WTC11 (cell line): Measurements from ENCODE around the gene PPP6R1. TPM values are rescaled to one million over a fixed set of nuclear protein-coding genes. Genes with fewer than 3 reads are reported as not detected.

Experiments used
- ATAC-seq: fragments of 200-7000 bp; cut with Tn5 transposase; 2 replicates; pipeline ENCODE4 v1.10.0; 2021; ENCODE audit warnings: mild to moderate bottlenecking, moderate library complexity
- CTCF ChIA-PET: fragments of 300-600 bp; sonication (Branson Sonifier 250); formaldehyde crosslinking; loops from one replicate; lab custom pipeline; 2021; ENCODE audit warnings: antibody characterized with exemption; lab: Charles Lee
- POLR2A ChIA-PET: fragments of 350-600 bp; sonication (Branson Sonifier 250); formaldehyde crosslinking; loops from one replicate; lab custom pipeline; 2021; ENCODE audit warnings: antibody characterized with exemption; lab: Charles Lee
- DNase-seq: peaks from one replicate; pipeline ENCODE4 v3.0.0; 2021; ENCODE audit warnings: low spot score
- H3K27ac Mint-ChIP-seq: 2 replicates; pipeline ENCODE4 v1.8.0; 2021; ENCODE audit warnings: mixed read lengths
- H3K27me3 Mint-ChIP-seq: 2 replicates; pipeline ENCODE4 v1.8.0; 2021; ENCODE audit warnings: low read depth, mild to moderate bottlenecking, moderate library complexity, mixed read lengths
- H3K36me3 Mint-ChIP-seq: 2 replicates; pipeline ENCODE4 v1.8.0; 2021; ENCODE audit warnings: mixed read lengths
- H3K4me1 Mint-ChIP-seq: 2 replicates; pipeline ENCODE4 v1.8.0; 2022; ENCODE audit warnings: mixed read lengths
- H3K4me3 Mint-ChIP-seq: 2 replicates; pipeline ENCODE4 v1.8.0; 2021; ENCODE audit warnings: mild to moderate bottlenecking, moderate library complexity, mixed read lengths
- H3K9me3 Mint-ChIP-seq: 2 replicates; pipeline ENCODE4 v1.8.0; 2021; ENCODE audit warnings: mixed read lengths
- ATF3 ChIP-seq: sonication (generic); formaldehyde crosslinking; conservative IDR thresholded peaks from 2 replicates; pipeline ENCODE4 v1.8.1; 2022; ENCODE audit warnings: mild to moderate bottlenecking, missing genetic modification reagents
- FOXK1 ChIP-seq: sonication (generic); formaldehyde crosslinking; IDR thresholded peaks from 2 replicates; pipeline ENCODE4 v1.8.0; 2022; ENCODE audit warnings: mild to moderate bottlenecking, moderate library complexity, missing genetic modification reagents
- FOXP4 ChIP-seq: sonication (generic); formaldehyde crosslinking; IDR thresholded peaks from 2 replicates; pipeline ENCODE4 v1.8.0; 2022; ENCODE audit warnings: mild to moderate bottlenecking, missing genetic modification reagents
- JAZF1 ChIP-seq: fragments of 250-450 bp; sonication (Bioruptor Pico); IDR thresholded peaks from 2 replicates; pipeline ENCODE4 v1.9.0; 2021; ENCODE audit warnings: moderate library complexity, mild to moderate bottlenecking, inconsistent platforms
- NR2C2 ChIP-seq: sonication (generic); formaldehyde crosslinking; IDR thresholded peaks from 2 replicates; pipeline ENCODE4 v1.8.0; 2022; ENCODE audit warnings: mild to moderate bottlenecking, missing genetic modification reagents
- SP1 ChIP-seq: sonication (generic); formaldehyde crosslinking; conservative IDR thresholded peaks from 2 replicates; pipeline ENCODE4 v1.8.1; 2022; ENCODE audit warnings: missing genetic modification reagents
- TP53 ChIP-seq: sonication (generic); formaldehyde crosslinking; IDR thresholded peaks from 2 replicates; pipeline ENCODE4 v1.8.1; 2023; ENCODE audit warnings: mild to moderate bottlenecking, missing genetic modification reagents
- ZNF138 ChIP-seq: sonication (generic); formaldehyde crosslinking; conservative IDR thresholded peaks from 2 replicates; pipeline ENCODE4 v1.8.1; 2022; ENCODE audit warnings: mild to moderate bottlenecking, moderate library complexity, missing genetic modification reagents
- ZNF532 ChIP-seq: fragments of 250-450 bp; sonication (Bioruptor Pico); IDR thresholded peaks from 2 replicates; pipeline ENCODE4 v1.9.0; 2021; ENCODE audit warnings: mild to moderate bottlenecking, borderline replicate concordance
- ZNF671 ChIP-seq: fragments of 250-450 bp; sonication (Bioruptor Pico); IDR thresholded peaks from 2 replicates; pipeline ENCODE4 v1.8.0; 2021; ENCODE audit warnings: mild to moderate bottlenecking
- ZSCAN18 ChIP-seq: fragments of 250-450 bp; sonication (Bioruptor Pico); IDR thresholded peaks from 2 replicates; pipeline ENCODE4 v2.1.2; 2022; ENCODE audit warnings: mild to moderate bottlenecking, moderate library complexity
- total RNA-seq: library from RNA; stranded (reverse); gene quantifications from 3 replicates; pipeline ENCODE4 v1.2.3, GENCODE V29; 2021
- TF ChIP-seq, protein P1 (sequence below): sonication (generic); formaldehyde crosslinking; IDR thresholded peaks from 2 replicates; pipeline ENCODE4 v1.8.1; 2022; ENCODE audit warnings: mild to moderate bottlenecking, moderate library complexity, missing genetic modification reagents
- TF ChIP-seq, protein P2 (sequence below): sonication (generic); formaldehyde crosslinking; IDR thresholded peaks from 2 replicates; pipeline ENCODE4 v1.8.0; 2022; ENCODE audit warnings: mild to moderate bottlenecking, missing genetic modification reagents
- TF ChIP-seq, protein P3 (sequence below): sonication (generic); formaldehyde crosslinking; IDR thresholded peaks from 2 replicates; pipeline ENCODE4 v1.8.0; 2023; ENCODE audit warnings: mild to moderate bottlenecking, missing genetic modification reagents
- TF ChIP-seq, protein P4 (sequence below): fragments of 250-450 bp; sonication (Bioruptor Pico); IDR thresholded peaks from 2 replicates; pipeline ENCODE4 v1.9.0; 2021; ENCODE audit warnings: moderate library complexity, mild to moderate bottlenecking, inconsistent platforms, borderline replicate concordance
- TF ChIP-seq, protein P5 (sequence below): sonication (generic); formaldehyde crosslinking; IDR thresholded peaks from 2 replicates; pipeline ENCODE4 v1.8.1; 2023; ENCODE audit warnings: mild to moderate bottlenecking, missing genetic modification reagents

Gene PPP6R1
- total RNA-seq, 1 experiment from 2014 or later = 91.8 TPM

DNA sequence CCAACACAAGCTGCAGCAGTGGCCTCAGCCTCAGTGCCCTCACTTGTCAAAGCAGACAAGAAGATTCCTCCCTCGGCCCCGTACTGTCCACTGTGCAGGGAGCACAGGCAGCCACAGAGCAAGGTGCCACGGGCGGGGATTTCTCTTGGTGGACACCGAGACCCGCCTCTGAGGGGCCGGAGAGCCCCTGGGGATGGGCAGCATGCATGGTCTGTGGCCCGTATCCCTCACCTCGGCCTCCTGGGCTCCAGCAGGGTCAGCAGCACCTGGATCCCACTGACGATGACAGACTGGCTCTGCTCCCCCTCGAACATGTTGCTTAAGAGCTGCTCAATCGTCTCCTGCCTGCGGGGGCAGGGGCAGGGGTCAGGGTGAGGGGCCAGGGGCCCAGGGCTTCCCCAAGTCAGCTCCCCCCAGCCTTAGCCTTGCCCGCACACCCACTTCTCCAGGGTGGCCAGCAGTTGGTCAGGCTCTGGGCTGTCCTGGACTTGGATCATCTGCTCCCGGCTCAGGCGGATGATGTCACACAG, 16.8 kb downstream of the PPP6R1 start:
- Mint-ChIP-seq H3K9me3 (no peaks in the 10 kb centered on the region), H3K27me3 (no peaks in the 10 kb centered on the region), H3K4me1 (no peaks in the 10 kb centered on the region), H3K36me3 (peaks cover 45% of the 10 kb centered on the region), H3K27ac (no peak overlapping the region), H3K4me3 (no peak overlapping the region)
- no peak for ATAC-seq
- POLR2A ChIA-PET = no interaction called here
- no peak for DNase-seq
- TF ChIP-seq JAZF1 (no peak), FOXP4 (no peak), ZNF671 (CRISPR knock-in tag) (no peak), SP1 (CRISPR knock-in tag) (no peak), ATF3 (CRISPR knock-in tag) (no peak), NR2C2 (CRISPR knock-in tag) (no peak), ZNF532 (no peak), FOXK1 (CRISPR knock-in tag) (no peak), ZNF138 (no peak), TP53 (CRISPR knock-in tag) (no peak), ZSCAN18 (CRISPR knock-in tag) (no peak)
- TF ChIP-seq, protein P1, sequence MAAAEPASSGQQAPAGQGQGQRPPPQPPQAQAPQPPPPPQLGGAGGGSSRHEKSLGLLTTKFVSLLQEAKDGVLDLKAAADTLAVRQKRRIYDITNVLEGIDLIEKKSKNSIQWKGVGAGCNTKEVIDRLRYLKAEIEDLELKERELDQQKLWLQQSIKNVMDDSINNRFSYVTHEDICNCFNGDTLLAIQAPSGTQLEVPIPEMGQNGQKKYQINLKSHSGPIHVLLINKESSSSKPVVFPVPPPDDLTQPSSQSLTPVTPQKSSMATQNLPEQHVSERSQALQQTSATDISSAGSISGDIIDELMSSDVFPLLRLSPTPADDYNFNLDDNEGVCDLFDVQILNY (CRISPR knock-in tag) = no peak
- TF ChIP-seq, protein P2, sequence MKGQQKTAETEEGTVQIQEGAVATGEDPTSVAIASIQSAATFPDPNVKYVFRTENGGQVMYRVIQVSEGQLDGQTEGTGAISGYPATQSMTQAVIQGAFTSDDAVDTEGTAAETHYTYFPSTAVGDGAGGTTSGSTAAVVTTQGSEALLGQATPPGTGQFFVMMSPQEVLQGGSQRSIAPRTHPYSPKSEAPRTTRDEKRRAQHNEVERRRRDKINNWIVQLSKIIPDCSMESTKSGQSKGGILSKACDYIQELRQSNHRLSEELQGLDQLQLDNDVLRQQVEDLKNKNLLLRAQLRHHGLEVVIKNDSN (CRISPR knock-in tag) = no peak
- TF ChIP-seq, protein P3, sequence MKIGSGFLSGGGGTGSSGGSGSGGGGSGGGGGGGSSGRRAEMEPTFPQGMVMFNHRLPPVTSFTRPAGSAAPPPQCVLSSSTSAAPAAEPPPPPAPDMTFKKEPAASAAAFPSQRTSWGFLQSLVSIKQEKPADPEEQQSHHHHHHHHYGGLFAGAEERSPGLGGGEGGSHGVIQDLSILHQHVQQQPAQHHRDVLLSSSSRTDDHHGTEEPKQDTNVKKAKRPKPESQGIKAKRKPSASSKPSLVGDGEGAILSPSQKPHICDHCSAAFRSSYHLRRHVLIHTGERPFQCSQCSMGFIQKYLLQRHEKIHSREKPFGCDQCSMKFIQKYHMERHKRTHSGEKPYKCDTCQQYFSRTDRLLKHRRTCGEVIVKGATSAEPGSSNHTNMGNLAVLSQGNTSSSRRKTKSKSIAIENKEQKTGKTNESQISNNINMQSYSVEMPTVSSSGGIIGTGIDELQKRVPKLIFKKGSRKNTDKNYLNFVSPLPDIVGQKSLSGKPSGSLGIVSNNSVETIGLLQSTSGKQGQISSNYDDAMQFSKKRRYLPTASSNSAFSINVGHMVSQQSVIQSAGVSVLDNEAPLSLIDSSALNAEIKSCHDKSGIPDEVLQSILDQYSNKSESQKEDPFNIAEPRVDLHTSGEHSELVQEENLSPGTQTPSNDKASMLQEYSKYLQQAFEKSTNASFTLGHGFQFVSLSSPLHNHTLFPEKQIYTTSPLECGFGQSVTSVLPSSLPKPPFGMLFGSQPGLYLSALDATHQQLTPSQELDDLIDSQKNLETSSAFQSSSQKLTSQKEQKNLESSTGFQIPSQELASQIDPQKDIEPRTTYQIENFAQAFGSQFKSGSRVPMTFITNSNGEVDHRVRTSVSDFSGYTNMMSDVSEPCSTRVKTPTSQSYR (CRISPR knock-in tag) = no peak
- TF ChIP-seq, protein P4, sequence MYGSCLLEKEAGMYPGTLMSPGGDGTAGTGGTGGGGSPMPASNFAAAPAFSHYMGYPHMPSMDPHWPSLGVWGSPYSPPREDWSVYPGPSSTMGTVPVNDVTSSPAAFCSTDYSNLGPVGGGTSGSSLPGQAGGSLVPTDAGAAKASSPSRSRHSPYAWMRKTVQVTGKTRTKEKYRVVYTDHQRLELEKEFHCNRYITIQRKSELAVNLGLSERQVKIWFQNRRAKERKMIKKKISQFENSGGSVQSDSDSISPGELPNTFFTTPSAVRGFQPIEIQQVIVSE (CRISPR knock-in tag) = no peak
- TF ChIP-seq, protein P5, sequence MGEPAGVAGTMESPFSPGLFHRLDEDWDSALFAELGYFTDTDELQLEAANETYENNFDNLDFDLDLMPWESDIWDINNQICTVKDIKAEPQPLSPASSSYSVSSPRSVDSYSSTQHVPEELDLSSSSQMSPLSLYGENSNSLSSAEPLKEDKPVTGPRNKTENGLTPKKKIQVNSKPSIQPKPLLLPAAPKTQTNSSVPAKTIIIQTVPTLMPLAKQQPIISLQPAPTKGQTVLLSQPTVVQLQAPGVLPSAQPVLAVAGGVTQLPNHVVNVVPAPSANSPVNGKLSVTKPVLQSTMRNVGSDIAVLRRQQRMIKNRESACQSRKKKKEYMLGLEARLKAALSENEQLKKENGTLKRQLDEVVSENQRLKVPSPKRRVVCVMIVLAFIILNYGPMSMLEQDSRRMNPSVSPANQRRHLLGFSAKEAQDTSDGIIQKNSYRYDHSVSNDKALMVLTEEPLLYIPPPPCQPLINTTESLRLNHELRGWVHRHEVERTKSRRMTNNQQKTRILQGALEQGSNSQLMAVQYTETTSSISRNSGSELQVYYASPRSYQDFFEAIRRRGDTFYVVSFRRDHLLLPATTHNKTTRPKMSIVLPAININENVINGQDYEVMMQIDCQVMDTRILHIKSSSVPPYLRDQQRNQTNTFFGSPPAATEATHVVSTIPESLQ (CRISPR knock-in tag) = no peak
- CTCF ChIA-PET = no interaction called here
